Measurements from ENCODE around the gene PTH2.

The PTH2 gene

GRCh38 chr19:49409441-49410029 lies 13.7 kb downstream of the PTH2 start:
- DNase-seq (ENCODE audit: low read depth), result no peak

GRCh38 chr19:49408816-49409440 lies 14.3 kb downstream of the PTH2 start:
- DNase-seq (ENCODE audit: low read depth), result no peak

GRCh38 chr19:49407482-49408015 lies 15.7 kb downstream of the PTH2 start:
- DNase-seq (ENCODE audit: low read depth), result no peak

GRCh38 chr19:49407079-49407478 lies 16.2 kb downstream of the PTH2 start:
- DNase-seq (ENCODE audit: low read depth), result no peak

GRCh38 chr19:49403404-49404187 lies 19.6 kb downstream of the PTH2 start:
- peak; percentile 45 for DNase-seq (ENCODE audit: low read depth)

GRCh38 chr19:49400029-49400428 lies 23.2 kb downstream of the PTH2 start:
- peak; percentile 7 for DNase-seq (ENCODE audit: low read depth)

- no peak for DNase-seq (ENCODE audit: low read depth)
These were observed 24.3 kb downstream of the PTH2 start for GRCh38 chr19:49398931-49399330.

- DNase-seq (ENCODE audit: low read depth), result no peak
These were observed 25.1 kb downstream of the PTH2 start for GRCh38 chr19:49398001-49398615.

- no peak for DNase-seq (ENCODE audit: low read depth)
These were observed 26.3 kb downstream of the PTH2 start for GRCh38 chr19:49396738-49397505.

- no peak for DNase-seq (ENCODE audit: low read depth)
These were observed 27.4 kb downstream of the PTH2 start for GRCh38 chr19:49395581-49396407.

GRCh38 chr19:49393881-49394280 lies 29.4 kb downstream of the PTH2 start:
- DNase-seq (ENCODE audit: low read depth), result no peak

GRCh38 chr19:49391581-49392399 lies 31.5 kb downstream of the PTH2 start:
- peak; percentile 62 for DNase-seq (ENCODE audit: low read depth)

GRCh38 chr19:49390929-49391359 lies 32.3 kb downstream of the PTH2 start:
- DNase-seq (ENCODE audit: low read depth), result no peak

GRCh38 chr19:49390131-49390928 lies 32.9 kb downstream of the PTH2 start:
- no peak for DNase-seq (ENCODE audit: low read depth)

- DNase-seq (ENCODE audit: low read depth), result no peak
These were observed 33.8 kb downstream of the PTH2 start for GRCh38 chr19:49389406-49389805.

GRCh38 chr19:49387936-49388372 lies 35.3 kb downstream of the PTH2 start, which contains the start of gene KASH5:
Gene KASH5 (plus strand): TSS chr19:49388249. CDS start chr19:49390884, 2,635 bp downstream.
- peak; percentile 29 for DNase-seq (ENCODE audit: low read depth)

GRCh38 chr19:49383599-49383998 lies 39.6 kb downstream of the PTH2 start:
- no peak for DNase-seq (ENCODE audit: low read depth)

- no peak for DNase-seq (ENCODE audit: low read depth)
These were observed 40.6 kb downstream of the PTH2 start for GRCh38 chr19:49382639-49383038.

GRCh38 chr19:49380391-49380790 lies 42.9 kb downstream of the PTH2 start:
- DNase-seq (ENCODE audit: low read depth), result no peak
